ENCODE results near the gene POLD1.

- TF ChIP-seq CTCF (IDR thresholded peaks at IDR 0.05; ENCODE audit: low read depth, low read length, poor library complexity, severe bottlenecking) (no peak), EZH2phosphoT487 (IDR thresholded peaks at IDR 0.05; ENCODE audit: borderline replicate concordance, low read length) (no peak)
These were observed 48.3 kb downstream of the POLD1 start, which contains the start of gene MYBPC2 for GRCh38 chr19:50432221-50433028.
